ENCODE measurements around the gene PTPRN2.

DNA sequence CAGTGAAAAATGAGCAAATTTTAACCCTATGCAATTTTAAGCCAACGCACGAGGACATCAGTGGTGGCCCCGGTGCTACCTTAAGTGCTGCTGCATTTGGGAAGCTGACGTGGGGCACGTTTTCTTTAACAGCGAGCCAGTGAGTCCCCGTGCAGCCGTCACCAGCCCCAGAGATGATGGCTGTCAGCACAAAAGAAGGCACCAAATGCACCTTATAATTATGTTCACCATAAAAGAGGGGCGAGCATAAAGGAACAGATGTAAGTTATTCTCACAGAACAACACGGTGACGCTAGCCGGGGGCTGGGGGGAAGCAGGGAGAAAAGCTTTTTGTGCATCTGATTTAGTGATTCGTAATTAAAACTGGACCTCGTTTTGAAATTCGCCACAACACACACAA, 990.7 kb downstream of the PTPRN2 start:
- TF ChIP-seq EZH2phosphoT487 (IDR thresholded peaks at IDR 0.05; ENCODE audit: borderline replicate concordance, low read depth, low read length) (no peak), CTCF (conservative IDR thresholded peaks at IDR 0.05; ENCODE audit: low read length) (no peak)

All from OCI-LY7 (cell line).